ENCODE measurements around the gene PTPRF. TPM values are rescaled to one million over a fixed set of nuclear protein-coding genes. Genes with fewer than 3 reads are reported as not detected.

Gene PTPRF
- total RNA-seq, 1 donor from 2014 or later: 66.7 TPM

- Mint-ChIP-seq H3K4me3 (ENCODE audit: unreplicated experiment) (no peak overlapping the region), H3K36me3 (ENCODE audit: low read depth) (no peaks in the 10 kb centered on the region), H3K27me3 (ENCODE audit: low read depth) (no peaks in the 10 kb centered on the region), H3K4me1 (ENCODE audit: low read depth) (peaks cover 23% of the 10 kb centered on the region), H3K27ac (ENCODE audit: unreplicated experiment) (no peak overlapping the region), H3K9me3 (ENCODE audit: low read depth) (no peaks in the 10 kb centered on the region)
- peak; percentile 72 for DNase-seq (ENCODE audit: low spot score)
- TF ChIP-seq, protein P1, sequence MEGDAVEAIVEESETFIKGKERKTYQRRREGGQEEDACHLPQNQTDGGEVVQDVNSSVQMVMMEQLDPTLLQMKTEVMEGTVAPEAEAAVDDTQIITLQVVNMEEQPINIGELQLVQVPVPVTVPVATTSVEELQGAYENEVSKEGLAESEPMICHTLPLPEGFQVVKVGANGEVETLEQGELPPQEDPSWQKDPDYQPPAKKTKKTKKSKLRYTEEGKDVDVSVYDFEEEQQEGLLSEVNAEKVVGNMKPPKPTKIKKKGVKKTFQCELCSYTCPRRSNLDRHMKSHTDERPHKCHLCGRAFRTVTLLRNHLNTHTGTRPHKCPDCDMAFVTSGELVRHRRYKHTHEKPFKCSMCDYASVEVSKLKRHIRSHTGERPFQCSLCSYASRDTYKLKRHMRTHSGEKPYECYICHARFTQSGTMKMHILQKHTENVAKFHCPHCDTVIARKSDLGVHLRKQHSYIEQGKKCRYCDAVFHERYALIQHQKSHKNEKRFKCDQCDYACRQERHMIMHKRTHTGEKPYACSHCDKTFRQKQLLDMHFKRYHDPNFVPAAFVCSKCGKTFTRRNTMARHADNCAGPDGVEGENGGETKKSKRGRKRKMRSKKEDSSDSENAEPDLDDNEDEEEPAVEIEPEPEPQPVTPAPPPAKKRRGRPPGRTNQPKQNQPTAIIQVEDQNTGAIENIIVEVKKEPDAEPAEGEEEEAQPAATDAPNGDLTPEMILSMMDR (IDR thresholded peaks at IDR 0.05): no peak
These were observed 3.4 kb upstream of the PTPRF start for GRCh38 chr1:43527111-43527878.

GRCh38 chr1:43529206-43529731 is 1.4 kb upstream of the PTPRF start:
- TF ChIP-seq, protein P1 (IDR thresholded peaks at IDR 0.05): peak; percentile 97
- peaks cover 31% of the 10 kb centered on the region for H3K4me1 Mint-ChIP-seq (ENCODE audit: low read depth)

DNA sequence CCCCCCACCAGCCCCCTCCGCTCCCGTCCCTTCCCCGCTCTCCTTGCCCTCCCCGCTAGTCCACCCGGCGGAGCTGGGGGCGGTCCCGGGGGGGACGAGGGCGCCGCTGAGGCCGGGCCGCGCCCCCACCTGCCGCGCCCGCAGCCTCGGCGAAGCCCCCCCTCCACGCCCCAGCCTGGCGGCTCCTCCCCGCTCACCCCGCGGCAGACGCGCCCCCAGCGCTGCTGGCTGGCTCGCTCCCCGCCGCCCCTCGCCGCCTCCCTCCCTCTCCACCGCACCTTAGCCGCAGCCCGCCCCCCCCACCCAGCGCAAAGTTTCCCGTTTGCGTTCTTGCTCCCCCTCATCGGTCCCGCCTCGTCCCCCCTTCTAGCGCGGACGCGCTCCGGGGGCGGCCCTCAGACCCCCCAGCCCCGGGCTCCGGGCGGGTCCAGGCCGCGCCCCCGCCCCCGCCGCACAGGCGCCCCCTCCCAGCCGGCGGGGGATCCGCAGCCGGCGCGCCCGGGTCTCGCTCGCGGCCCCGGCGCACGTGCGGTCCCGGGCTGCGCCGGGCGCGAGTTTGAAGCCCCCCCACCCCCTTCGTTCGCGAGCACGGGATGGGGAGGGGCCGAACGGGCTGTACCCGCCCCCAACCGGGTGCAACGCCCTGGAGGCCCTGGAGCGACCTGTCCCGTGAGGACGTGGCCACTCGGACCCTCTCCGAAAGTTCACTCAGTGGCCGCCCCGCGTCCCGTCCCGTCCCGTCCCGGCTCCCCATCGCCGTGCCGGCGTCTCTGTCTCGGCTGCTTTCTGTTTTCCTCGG is 623 bp downstream of the PTPRF start:
- Mint-ChIP-seq H3K4me3 (ENCODE audit: unreplicated experiment) (peak overlapping the region; percentile 88), H3K9me3 (ENCODE audit: low read depth) (no peaks in the 10 kb centered on the region), H3K36me3 (ENCODE audit: low read depth) (no peaks in the 10 kb centered on the region), H3K4me1 (ENCODE audit: low read depth) (peaks cover 27% of the 10 kb centered on the region), H3K27me3 (ENCODE audit: low read depth) (no peaks in the 10 kb centered on the region), H3K27ac (ENCODE audit: unreplicated experiment) (peak overlapping the region; percentile 30)
- no peak for DNase-seq (ENCODE audit: low spot score)
- TF ChIP-seq, protein P1 (IDR thresholded peaks at IDR 0.05): peak; percentile 16

More at GRCh38 chr1:43529206-43529731, 1.4 kb upstream of the PTPRF start:
- no peaks in the 10 kb centered on the region for H3K36me3 Mint-ChIP-seq (ENCODE audit: low read depth)
- no peak for DNase-seq (ENCODE audit: low spot score)
- peak overlapping the region; percentile 40 for H3K4me3 Mint-ChIP-seq (ENCODE audit: unreplicated experiment)
- H3K27ac Mint-ChIP-seq (ENCODE audit: unreplicated experiment): no peak overlapping the region
- H3K9me3 Mint-ChIP-seq (ENCODE audit: low read depth): no peaks in the 10 kb centered on the region
- no peaks in the 10 kb centered on the region for H3K27me3 Mint-ChIP-seq (ENCODE audit: low read depth)

GRCh38 chr1:43531906-43532584 is 1.4 kb downstream of the PTPRF start:
- H3K4me3 Mint-ChIP-seq (ENCODE audit: unreplicated experiment): peak overlapping the region; percentile 88
- peak overlapping the region; percentile 30 for H3K27ac Mint-ChIP-seq (ENCODE audit: unreplicated experiment)
- H3K4me1 Mint-ChIP-seq (ENCODE audit: low read depth): peaks cover 27% of the 10 kb centered on the region
- no peaks in the 10 kb centered on the region for H3K36me3 Mint-ChIP-seq (ENCODE audit: low read depth)
- H3K27me3 Mint-ChIP-seq (ENCODE audit: low read depth): no peaks in the 10 kb centered on the region
- TF ChIP-seq, protein P1 (IDR thresholded peaks at IDR 0.05): no peak
- H3K9me3 Mint-ChIP-seq (ENCODE audit: low read depth): no peaks in the 10 kb centered on the region
- no peak for DNase-seq (ENCODE audit: low spot score)

GRCh38 chr1:43532716-43533115 is 2.0 kb downstream of the PTPRF start:
- Mint-ChIP-seq H3K36me3 (ENCODE audit: low read depth) (no peaks in the 10 kb centered on the region), H3K27ac (ENCODE audit: unreplicated experiment) (no peak overlapping the region), H3K4me3 (ENCODE audit: unreplicated experiment) (peak overlapping the region; percentile 88), H3K27me3 (ENCODE audit: low read depth) (no peaks in the 10 kb centered on the region), H3K9me3 (ENCODE audit: low read depth) (no peaks in the 10 kb centered on the region), H3K4me1 (ENCODE audit: low read depth) (peaks cover 27% of the 10 kb centered on the region)
- DNase-seq (ENCODE audit: low spot score): no peak
- TF ChIP-seq, protein P1 (IDR thresholded peaks at IDR 0.05): no peak
